HepG2 (cell line): ENCODE measurements around the gene LSMEM2. TPM values are rescaled to one million over a fixed set of nuclear protein-coding genes. Genes with fewer than 3 reads are reported as not detected.

Experiments
- ATAC-seq: fragments of 200-7000 bp; cut with Tn5 transposase; 3 replicates; pipeline ENCODE4 v1.9.1; 2020; ENCODE audit warnings: mild to moderate bottlenecking, moderate library complexity
- BruUV-seq: library from RNA; stranded (reverse); fragments of 400-500 nt; replicated peaks from 2 replicates; lab custom pipeline; 2021; lab: Mats Ljungman, UMichigan
- CTCF ChIA-PET: fragments of 300-600 bp; formaldehyde crosslinking; extraction: SDS; loops from one replicate; lab custom pipeline; 2021; ENCODE audit warnings: low total read pairs, inconsistent platforms, low intra/inter-chr PET ratio; lab: Yijun Ruan, JAX
- POLR2A ChIA-PET: fragments of 350-600 bp; sonication (Branson Sonifier 250); formaldehyde crosslinking; loops from one replicate; lab custom pipeline; 2020; ENCODE audit warnings: antibody characterized with exemption, inconsistent platforms; lab: Yijun Ruan, JAX
- DNase-seq: peaks from one replicate; pipeline ENCODE4 v3.0.0-alpha.2; 2015; ENCODE audit warnings: low spot score
- FAIRE-seq: peaks from 3 replicates; lab custom pipeline; 2011; peaks lifted over from hg19 to GRCh38; lab: Jason Lieb, UNC
- H2AFZ ChIP-seq: one replicate; pipeline ENCODE4 v1.6.1; 2011; ENCODE audit warnings: low read length, inconsistent platforms
- H3K27ac ChIP-seq: fragments of 300-600 bp; 3 replicates; pipeline ENCODE4 v1.8.0; 2011; ENCODE audit warnings: mixed run types, mild to moderate bottlenecking, mixed read lengths, low read length, inconsistent platforms; ENCODE audit not compliant: insufficient read depth; ENCODE audit errors: extremely low read length
- H3K27me3 ChIP-seq, 2 experiments: fragments of 200-600 bp in 1 of 2; 2 replicates in 1 of 2; 3 replicates in 1 of 2; pipeline versions ENCODE4 v1.6.0 to v1.8.0; 2011; ENCODE audit warnings: low read length in 2 of 2, mild to moderate bottlenecking in 2 of 2, moderate library complexity in 2 of 2, inconsistent platforms in 1 of 2; ENCODE audit not compliant: insufficient read depth in 2 of 2, control insufficient read depth in 1 of 2
- H3K36me3 ChIP-seq, 2 experiments: fragments of 200-600 bp in 1 of 2; replicated peaks in 1 of 2; 2 replicates in 1 of 2; 3 replicates in 1 of 2; pipeline versions ENCODE4 v1.5.1 to v1.8.0; 2011; ENCODE audit warnings: low read length in 2 of 2, inconsistent platforms in 1 of 2; ENCODE audit not compliant: insufficient read depth in 2 of 2, control insufficient read depth in 1 of 2
- H3K4me1 ChIP-seq: 2 replicates; pipeline ENCODE4 v1.5.1; 2012; ENCODE audit warnings: low read length, inconsistent platforms; ENCODE audit not compliant: insufficient read depth
- H3K4me2 ChIP-seq: 2 replicates; pipeline ENCODE4 v1.6.0; 2011; ENCODE audit warnings: low read depth, low read length, inconsistent platforms
- H3K4me3 ChIP-seq, 3 experiments: fragments of 200-600 bp in 1 of 3; sonication (generic), shearing (Covaris generic) in 1 of 3; replicated peaks in 1 of 3; 2 replicates each; pipeline ENCODE4 v1.5.1; 2011 to 2016; ENCODE audit warnings: low read length in 3 of 3, inconsistent platforms in 2 of 3, low read depth in 2 of 3, mild to moderate bottlenecking in 2 of 3, control low read depth in 1 of 3, mixed read lengths in 1 of 3; ENCODE audit not compliant: insufficient read depth in 1 of 3
- H3K79me2 ChIP-seq: one replicate; pipeline ENCODE4 v1.6.1; 2011; ENCODE audit warnings: low read length, inconsistent platforms; ENCODE audit not compliant: insufficient read depth
- H3K9ac ChIP-seq: 2 replicates; pipeline ENCODE4 v1.6.0; 2011; ENCODE audit warnings: mild to moderate bottlenecking, low read depth, low read length, inconsistent platforms; ENCODE audit not compliant: insufficient read depth
- H3K9me3 ChIP-seq: 2 replicates; pipeline ENCODE4 v1.5.1; 2012; ENCODE audit warnings: mild to moderate bottlenecking, low read length
- H4K20me1 ChIP-seq: 2 replicates; pipeline ENCODE4 v1.6.0; 2011; ENCODE audit warnings: inconsistent platforms, mild to moderate bottlenecking, low read length, moderate library complexity; ENCODE audit not compliant: insufficient read depth
- DNMT3B ChIP-seq: conservative IDR thresholded peaks from 2 replicates; pipeline ENCODE4 v1.6.1; 2016; ENCODE audit warnings: missing biosample characterization, control low read depth
- FOSL2 ChIP-seq: sonication (generic); formaldehyde crosslinking; IDR thresholded peaks from 2 replicates; pipeline ENCODE4 v1.4.0; 2020; ENCODE audit warnings: missing genetic modification reagents
- FOXP1 ChIP-seq, 2 experiments: fragments of 450-650 bp in 1 of 2; IDR thresholded peaks; 2 replicates each; pipeline ENCODE4 v1.6.1; 2017 to 2018; ENCODE audit warnings: antibody characterized with exemption in 1 of 2
- FOXP4 ChIP-seq: sonication (generic); formaldehyde crosslinking; IDR thresholded peaks from 2 replicates; pipeline ENCODE4 v1.4.0; 2020; ENCODE audit warnings: missing genetic modification reagents
- GLMP ChIP-seq: sonication (generic); formaldehyde crosslinking; IDR thresholded peaks from 2 replicates; pipeline ENCODE4 v1.9.0; 2021; ENCODE audit warnings: missing genetic modification reagents, mild to moderate bottlenecking, borderline replicate concordance
- KDM5B ChIP-seq: sonication (generic); formaldehyde crosslinking; IDR thresholded peaks from 2 replicates; pipeline ENCODE4 v1.4.0; 2020; ENCODE audit warnings: missing genetic modification reagents, mild to moderate bottlenecking, borderline replicate concordance
- MED1 ChIP-seq: sonication (generic); formaldehyde crosslinking; IDR thresholded peaks from 2 replicates; pipeline ENCODE4 v1.4.0; 2020; ENCODE audit warnings: missing genetic modification reagents
- PATZ1 ChIP-seq: sonication (generic); formaldehyde crosslinking; IDR thresholded peaks from 2 replicates; pipeline ENCODE4 v1.4.0; 2020; ENCODE audit warnings: missing genetic modification reagents
- POLR2G ChIP-seq: fragments of 200-400 bp; formaldehyde crosslinking; IDR thresholded peaks from 2 replicates; pipeline ENCODE4 v1.6.1; 2018; ENCODE audit warnings: mild to moderate bottlenecking, low read depth, low read length, moderate library complexity
- RAD51 ChIP-seq: fragments of 450-650 bp; IDR thresholded peaks from 2 replicates; pipeline ENCODE4 v1.6.1; 2016; ENCODE audit warnings: borderline replicate concordance
- RXRB ChIP-seq: IDR thresholded peaks from 2 replicates; pipeline ENCODE4 v1.6.1; 2016; ENCODE audit warnings: borderline replicate concordance, missing genetic modification reagents, missing compliant biosample characterization
- ZNF414 ChIP-seq: sonication (generic); formaldehyde crosslinking; IDR thresholded peaks from 2 replicates; pipeline ENCODE4 v1.5.0; 2020; ENCODE audit warnings: missing genetic modification reagents
- ZNF724P ChIP-seq: sonication (generic); formaldehyde crosslinking; IDR thresholded peaks from 2 replicates; pipeline ENCODE4 v1.8.0; 2022; ENCODE audit warnings: missing genetic modification reagents, borderline replicate concordance
- WGBS: methylation state at CpG from one replicate; pipeline ENCODE4 v1.1.6; 2017; ENCODE audit warnings: low lambda C conversion rate; 5-methylcytosine and 5-hydroxymethylcytosine counted together
- in situ Hi-C: cut with HindIII; loops from 2 replicates; pipeline ENCODE4 v1.10.0; 2017; ENCODE audit warnings: low pct_unique_long_range_greater_than_20kb; ENCODE audit not compliant: extremely low pct_ligation_motif_present
- intact Hi-C: fragments of 100-400 bp; cut with micrococcal nuclease; formaldehyde crosslinking; loops from one replicate; pipeline ENCODE4 v1.10.0; 2022; ENCODE audit not compliant: unreplicated experiment
- polyA plus RNA-seq, 8 experiments: library from polyadenylated mRNA; depleted of rRNA in 3 of 8; stranded (reverse) in 7 of 8; unstranded in 1 of 8; fragments of >200 nt; fragmentation: Illumina TruSeq in 4 of 8; extraction: Trizol in 4 of 8; gene quantifications; 2 replicates each; pipeline versions ENCODE4 v1.2.1 to v1.2.3, GENCODE V29; 2011 to 2016; ENCODE audit warnings: low read depth in 4 of 8, missing spikeins in 1 of 8, mixed read lengths in 1 of 8; ENCODE audit not compliant: insufficient read depth in 1 of 8
- total RNA-seq, 5 experiments: library from RNA; depleted of rRNA; stranded (reverse); fragments of >200 nt; fragmentation: Illumina TruSeq; extraction: Trizol; gene quantifications; 2 replicates each; pipeline ENCODE4 v1.2.3, GENCODE V29; 2016; ENCODE audit warnings: low read depth in 1 of 5

The LSMEM2 gene
- total and polyA plus RNA-seq, 2 of the 13 experiments (the other 11 are each of a cell fraction or from before 2014, with no cell fraction given) = 0.07 to 0.41 TPM

GRCh38 chr3:50271314-50271936, 7.5 kb upstream of the LSMEM2 start:
- H3K4me2 ChIP-seq = peak overlapping the region; percentile 98
- in situ Hi-C loops (loop anchor here (5.0 to 10.0 kb wide), 2 partner anchors 44 to 77 kb away; partner anchors contain the start of gene GNAT1), intact Hi-C loops (loop anchor here (5.0 kb wide), 2 partner anchors 44 to 79 kb away; partner anchors contain the start of gene GNAT1)
- POLR2A ChIA-PET = interaction anchor here (0.5 to 5.5 kb wide), 20 partner anchors 7 to 370 kb away, joined by 3 to 155 read pairs (median 8); partner anchors contain the start of genes GNAI2, HYAL2, HYAL3 and IFRD2
- ATAC-seq (peak; percentile 27), DNase-seq (peak; percentile 91), FAIRE-seq (peak; percentile 96)
- no peaks in the 10 kb centered on the region for H3K9me3 ChIP-seq
- peaks cover 9 to 21% of the 10 kb centered on the region in 2 experiments for H3K36me3 ChIP-seq
- H3K4me3 ChIP-seq = peak overlapping the region; percentile 71 to 88 (median 83)
- H3K4me1 ChIP-seq = peaks cover 70% of the 10 kb centered on the region
- peak overlapping the region; percentile 88 for H3K27ac ChIP-seq
- no peaks in the 10 kb centered on the region; the same call in 1 of the 2 replicates for H4K20me1 ChIP-seq
- peaks cover 33% of the 10 kb centered on the region for H3K79me2 ChIP-seq
- no peaks in the 10 kb centered on the region; a peak in 1 of 5 replicates for H3K27me3 ChIP-seq
- BruUV-seq = no TSS peak
- CTCF ChIA-PET = interaction anchor here (1.2 to 6.4 kb wide), 4 partner anchors 12 to 77 kb away, joined by 3 to 81 read pairs (median 34); no protein-coding TSS in a partner anchor
- peak overlapping the region; percentile 94 for H3K9ac ChIP-seq
- no peak overlapping the region for H2AFZ ChIP-seq
- WGBS = 6% methylated on average over 9 of the region's 10 CpGs
- TF ChIP-seq GLMP (CRISPR knock-in tag) (no peak), PATZ1 (CRISPR knock-in tag) (peak; percentile 85), RAD51 (no peak), FOSL2 (CRISPR knock-in tag) (peak; percentile 56; the same call in 1 of the 2 replicates), FOXP4 (CRISPR knock-in tag) (peak; percentile 54), MED1 (CRISPR knock-in tag) (peak; percentile 45; the same call in 1 of the 2 replicates), FOXP1 (IDR thresholded peaks at IDR 0.05) (no peak), FOXP1 (CRISPR knock-in tag; IDR thresholded peaks at IDR 0.05) (peak; percentile 41; the same call in 1 of the 2 replicates), RXRB (CRISPR knock-in tag) (peak; percentile 82), DNMT3B (CRISPR knock-in tag) (no peak), ZNF724P (CRISPR knock-in tag) (0 out of 2 replicates have a peak, but pooled peaks have one; percentile 62), ZNF414 (CRISPR knock-in tag) (no peak), POLR2G (peak; percentile 48; the same call in 1 of the 2 replicates), KDM5B (CRISPR knock-in tag) (no peak)
